ENCODE measurements around the gene GNL1.

The GNL1 gene

GRCh38 chr6:30571075-30571761, 14.9 kb upstream of the GNL1 start, which contains the start of gene ABCF1 (continued):
- TF ChIP-seq ZNF521 (tag by site-specific recombination; IDR thresholded peaks at IDR 0.05): no peak
- TF ChIP-seq TCF7L2 (IDR thresholded peaks at IDR 0.05; ENCODE audit: borderline replicate concordance, low read depth, low read length): no peak
- TF ChIP-seq ZNF354C (tag by site-specific recombination; IDR thresholded peaks at IDR 0.05; ENCODE audit: borderline replicate concordance, low read depth): no peak
- TF ChIP-seq ZSCAN23 (tag by site-specific recombination; IDR thresholded peaks at IDR 0.05): no peak; the same call in 1 of the 2 replicates
- peak; percentile 15; the same call in 1 of the 2 replicates for TF ChIP-seq ZBTB8A (tag by site-specific recombination; IDR thresholded peaks at IDR 0.05)
- TF ChIP-seq ZSCAN5A (tag by site-specific recombination; IDR thresholded peaks at IDR 0.05): no peak
- no peak for TF ChIP-seq ZNF169 (tag by site-specific recombination; IDR thresholded peaks at IDR 0.05)
- TF ChIP-seq ZIC2 (tag by site-specific recombination; IDR thresholded peaks at IDR 0.05): no peak
- peak; percentile 29; the same call in 1 of the 2 replicates for TF ChIP-seq IKZF3 (tag by site-specific recombination; IDR thresholded peaks at IDR 0.05)
- no peak for TF ChIP-seq ZNF184 (tag by site-specific recombination; IDR thresholded peaks at IDR 0.05)
- TF ChIP-seq ZNF777 (tag by site-specific recombination; IDR thresholded peaks at IDR 0.05; ENCODE audit: borderline replicate concordance): no peak; the same call in 1 of the 2 replicates
- TF ChIP-seq OSR2 (tag by site-specific recombination; IDR thresholded peaks at IDR 0.05): peak; percentile 97
- no peak for TF ChIP-seq ZFP41 (tag by site-specific recombination; IDR thresholded peaks at IDR 0.05; ENCODE audit: borderline replicate concordance)
- peak; percentile 88 for TF ChIP-seq SP3 (tag by site-specific recombination; IDR thresholded peaks at IDR 0.05)
- peak; percentile 85; the same call in 1 of the 2 replicates for TF ChIP-seq HIC1 (tag by site-specific recombination; IDR thresholded peaks at IDR 0.05)
- TF ChIP-seq ZNF335 (tag by site-specific recombination; conservative IDR thresholded peaks at IDR 0.05): peak; percentile 99
- no peak for TF ChIP-seq RBAK (tag by site-specific recombination; IDR thresholded peaks at IDR 0.05)
- TF ChIP-seq ZNF76 (tag by site-specific recombination; IDR thresholded peaks at IDR 0.05; ENCODE audit: borderline replicate concordance, low read depth): 0 out of 2 replicates have a peak, but pooled peaks have one; percentile 54
- no peak for TF ChIP-seq ZNF776 (tag by site-specific recombination; IDR thresholded peaks at IDR 0.05; ENCODE audit: borderline replicate concordance)
- no peak for TF ChIP-seq ZNF148 (tag by site-specific recombination; IDR thresholded peaks at IDR 0.05; ENCODE audit: borderline replicate concordance)
- peak; percentile 1 for TF ChIP-seq ZNF10 (tag by site-specific recombination; IDR thresholded peaks at IDR 0.05)
- no peak for TF ChIP-seq ZNF24 (tag by site-specific recombination; IDR thresholded peaks at IDR 0.05)
- no peak for TF ChIP-seq ZNF701 (tag by site-specific recombination; IDR thresholded peaks at IDR 0.05)
- no peak for TF ChIP-seq ZNF23 (tag by site-specific recombination; IDR thresholded peaks at IDR 0.05; ENCODE audit: borderline replicate concordance)
- peak; percentile 62 for TF ChIP-seq ZBTB21 (tag by site-specific recombination; IDR thresholded peaks at IDR 0.05)
- no peak for TF ChIP-seq ZNF18 (tag by site-specific recombination; IDR thresholded peaks at IDR 0.05)
- TF ChIP-seq ZNF140 (tag by site-specific recombination; IDR thresholded peaks at IDR 0.05): no peak
- TF ChIP-seq ZNF311 (tag by site-specific recombination; IDR thresholded peaks at IDR 0.05; ENCODE audit: borderline replicate concordance): no peak
- peak; percentile 73 for TF ChIP-seq ZBTB26 (tag by site-specific recombination; optimal IDR thresholded peaks at IDR 0.05)
- peak; percentile 75; the same call in 1 of the 2 replicates for TF ChIP-seq GLIS2 (tag by site-specific recombination; IDR thresholded peaks at IDR 0.05)
- TF ChIP-seq ZNF785 (tag by site-specific recombination; IDR thresholded peaks at IDR 0.05): no peak
- no peak for TF ChIP-seq BCL11B (tag by site-specific recombination; IDR thresholded peaks at IDR 0.05; ENCODE audit: low read depth)

Measured in HEK293 (cell line).